ENCODE results near the gene CITED2.

DNA sequence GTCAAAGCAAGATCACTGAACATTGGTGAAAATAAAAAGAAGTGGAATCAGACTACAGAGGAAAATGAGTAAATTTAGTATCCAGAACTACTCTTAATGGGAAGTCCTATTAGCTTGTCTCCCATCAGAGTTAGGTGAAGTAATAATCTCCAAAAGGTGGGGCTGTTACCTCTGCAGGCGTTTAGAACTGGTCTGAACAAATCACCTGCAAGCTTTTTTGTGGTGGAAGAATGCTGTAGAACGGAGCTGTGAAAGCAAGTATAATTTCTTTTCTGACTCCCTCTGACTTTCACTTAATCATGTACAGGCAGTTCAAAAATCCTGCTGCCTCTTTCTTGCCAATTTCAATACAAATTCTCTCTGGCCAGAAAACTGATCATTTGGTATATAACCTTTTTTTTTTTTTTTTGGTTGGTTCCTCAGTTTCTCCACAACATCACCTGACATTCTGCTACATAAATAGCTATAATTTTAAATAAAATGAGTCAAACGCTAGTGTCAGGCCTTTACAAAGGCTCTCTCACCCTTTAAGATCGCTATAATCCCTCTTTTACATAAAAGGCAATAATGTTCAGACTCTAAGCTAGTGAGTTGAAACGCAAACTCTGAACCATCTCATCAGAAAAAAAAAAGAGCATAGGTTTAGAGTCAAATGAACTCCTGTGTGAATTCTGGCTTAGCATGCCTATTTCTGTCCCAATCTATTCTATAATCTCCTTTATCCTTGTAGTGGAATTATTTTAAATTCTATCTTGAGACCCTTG is 38.8 kb downstream of the CITED2 start:
- TF ChIP-seq, protein P1, sequence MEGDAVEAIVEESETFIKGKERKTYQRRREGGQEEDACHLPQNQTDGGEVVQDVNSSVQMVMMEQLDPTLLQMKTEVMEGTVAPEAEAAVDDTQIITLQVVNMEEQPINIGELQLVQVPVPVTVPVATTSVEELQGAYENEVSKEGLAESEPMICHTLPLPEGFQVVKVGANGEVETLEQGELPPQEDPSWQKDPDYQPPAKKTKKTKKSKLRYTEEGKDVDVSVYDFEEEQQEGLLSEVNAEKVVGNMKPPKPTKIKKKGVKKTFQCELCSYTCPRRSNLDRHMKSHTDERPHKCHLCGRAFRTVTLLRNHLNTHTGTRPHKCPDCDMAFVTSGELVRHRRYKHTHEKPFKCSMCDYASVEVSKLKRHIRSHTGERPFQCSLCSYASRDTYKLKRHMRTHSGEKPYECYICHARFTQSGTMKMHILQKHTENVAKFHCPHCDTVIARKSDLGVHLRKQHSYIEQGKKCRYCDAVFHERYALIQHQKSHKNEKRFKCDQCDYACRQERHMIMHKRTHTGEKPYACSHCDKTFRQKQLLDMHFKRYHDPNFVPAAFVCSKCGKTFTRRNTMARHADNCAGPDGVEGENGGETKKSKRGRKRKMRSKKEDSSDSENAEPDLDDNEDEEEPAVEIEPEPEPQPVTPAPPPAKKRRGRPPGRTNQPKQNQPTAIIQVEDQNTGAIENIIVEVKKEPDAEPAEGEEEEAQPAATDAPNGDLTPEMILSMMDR (IDR thresholded peaks at IDR 0.05 in 4 of 5, conservative IDR thresholded peaks at IDR 0.05 in 1 of 5): no peak
- no peak for TF ChIP-seq POLR2A (IDR thresholded peaks at IDR 0.05)
